GOT3 (cell line): ENCODE results near the gene TRPC4AP.
"Not testable (repeated sequence)": the region's sequence is repeated elsewhere in the genome, so short reads cannot be mapped to it uniquely, and the experiment has no call there.

Source experiments
- DNase-seq: peaks from one replicate; lab custom pipeline; 2025; ENCODE audit warnings: mixed read lengths; lab: John Stamatoyannopoulos, UW

TRPC4AP gene

DNA sequence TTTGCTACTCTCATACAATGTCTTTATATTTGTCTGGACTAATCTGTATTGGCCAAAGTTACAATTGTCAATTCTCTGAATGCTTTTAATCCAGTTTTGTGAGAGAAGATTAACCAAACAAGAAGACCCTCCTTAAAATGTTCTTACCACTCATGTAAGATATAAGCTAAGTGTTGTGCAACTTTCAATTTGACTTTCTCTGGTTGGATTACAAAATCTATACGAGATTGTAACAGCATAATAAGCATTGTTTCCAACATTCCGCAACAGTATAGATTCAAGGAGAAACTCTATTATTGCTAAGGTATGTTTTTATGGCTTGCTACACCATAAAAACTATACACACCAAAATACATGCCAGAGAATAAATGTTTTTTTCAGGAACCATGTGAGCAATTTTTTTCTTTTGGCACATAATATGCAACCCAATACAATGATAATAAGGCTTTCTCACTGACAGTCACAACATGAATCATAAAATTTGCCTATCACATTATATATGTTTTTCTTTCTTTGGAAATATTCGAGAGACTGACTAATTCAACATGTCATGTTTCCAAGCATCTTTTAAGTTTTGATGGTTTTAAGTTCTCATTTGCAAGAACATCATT is 12.2 kb upstream of the TRPC4AP start:
- DNase-seq, result no peak

DNA sequence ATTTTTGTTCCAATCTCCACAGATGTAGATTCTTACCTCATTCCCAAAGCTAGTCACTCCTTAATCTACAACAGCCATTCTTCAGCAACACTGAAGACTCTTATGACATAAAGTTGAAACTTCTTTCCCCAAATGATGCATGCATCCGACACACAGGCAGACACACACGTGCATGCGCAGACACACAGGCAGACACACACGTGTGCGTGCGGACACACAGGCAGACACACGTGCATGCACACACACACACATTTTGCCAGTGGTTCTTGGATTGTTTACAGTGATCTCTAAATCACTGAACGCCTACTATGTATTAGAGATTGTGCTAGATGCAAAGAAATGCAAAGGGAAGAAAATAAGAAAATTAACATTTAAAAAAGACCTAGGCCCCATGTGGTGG is 9.0 kb upstream of the TRPC4AP start:
- DNase-seq, result no peak

DNA sequence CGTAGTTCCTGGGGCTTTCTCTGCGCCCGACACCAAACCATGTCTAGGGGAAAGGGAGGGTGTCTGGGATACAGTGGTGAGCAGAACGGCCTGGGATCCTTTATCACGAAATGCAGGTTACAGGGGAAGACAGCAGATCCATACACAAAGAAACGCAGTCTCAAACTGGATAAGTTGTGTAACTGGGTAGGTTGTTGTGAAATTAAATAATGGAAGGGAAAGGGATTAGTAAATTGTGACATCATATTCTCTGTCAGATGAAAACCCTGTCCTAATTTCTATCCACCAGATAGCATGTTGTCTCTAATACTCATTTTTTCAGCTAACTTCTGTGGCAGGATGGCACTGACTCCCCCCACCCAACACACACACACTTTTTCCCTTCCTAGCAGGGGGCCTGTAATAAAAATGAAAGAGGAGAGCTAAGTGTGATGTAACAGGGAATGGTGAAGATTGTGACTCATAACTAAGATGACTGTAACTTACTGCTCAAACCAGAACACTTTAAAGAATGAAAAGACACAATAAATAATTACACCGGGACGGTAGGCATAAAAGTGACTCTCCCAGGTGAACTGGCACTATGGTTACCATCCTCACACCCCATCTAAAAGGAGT is 769 bp upstream of the TRPC4AP start:
- peak; percentile 27 for DNase-seq

DNA sequence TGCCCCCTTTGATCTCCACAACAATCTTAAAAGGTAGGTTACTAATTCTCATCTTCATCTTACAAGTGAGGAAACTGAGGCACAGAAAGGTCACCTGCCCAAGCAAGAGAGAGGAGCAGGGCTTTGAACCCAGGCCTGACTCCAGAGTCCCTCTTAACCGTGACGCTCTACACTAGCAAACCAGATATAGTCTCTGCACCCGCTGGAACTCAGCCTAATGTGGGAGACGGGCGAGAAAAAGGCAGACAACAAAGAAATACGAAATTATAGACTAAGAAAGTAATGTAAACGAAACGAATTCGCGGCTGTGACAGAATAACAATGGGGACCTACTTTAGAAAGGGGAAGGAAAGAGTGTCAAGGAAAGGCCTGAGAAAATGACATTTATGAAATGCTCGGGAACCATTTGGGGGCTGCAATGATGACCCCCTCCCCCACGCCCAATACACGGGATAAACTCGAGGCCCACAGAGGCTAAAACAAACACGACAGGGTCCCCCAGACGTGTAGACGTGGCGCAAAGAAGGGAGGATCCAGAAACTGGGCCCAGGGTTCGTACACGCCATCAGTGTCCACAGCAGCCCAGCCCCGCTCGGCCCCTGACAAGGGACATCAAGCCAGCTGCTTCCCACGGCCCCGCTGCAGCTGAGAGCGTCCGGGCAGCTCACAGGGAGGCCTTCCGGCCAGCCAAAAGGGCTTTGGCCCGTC is 637 bp downstream of the TRPC4AP start:
- DNase-seq, result no peak

DNA sequence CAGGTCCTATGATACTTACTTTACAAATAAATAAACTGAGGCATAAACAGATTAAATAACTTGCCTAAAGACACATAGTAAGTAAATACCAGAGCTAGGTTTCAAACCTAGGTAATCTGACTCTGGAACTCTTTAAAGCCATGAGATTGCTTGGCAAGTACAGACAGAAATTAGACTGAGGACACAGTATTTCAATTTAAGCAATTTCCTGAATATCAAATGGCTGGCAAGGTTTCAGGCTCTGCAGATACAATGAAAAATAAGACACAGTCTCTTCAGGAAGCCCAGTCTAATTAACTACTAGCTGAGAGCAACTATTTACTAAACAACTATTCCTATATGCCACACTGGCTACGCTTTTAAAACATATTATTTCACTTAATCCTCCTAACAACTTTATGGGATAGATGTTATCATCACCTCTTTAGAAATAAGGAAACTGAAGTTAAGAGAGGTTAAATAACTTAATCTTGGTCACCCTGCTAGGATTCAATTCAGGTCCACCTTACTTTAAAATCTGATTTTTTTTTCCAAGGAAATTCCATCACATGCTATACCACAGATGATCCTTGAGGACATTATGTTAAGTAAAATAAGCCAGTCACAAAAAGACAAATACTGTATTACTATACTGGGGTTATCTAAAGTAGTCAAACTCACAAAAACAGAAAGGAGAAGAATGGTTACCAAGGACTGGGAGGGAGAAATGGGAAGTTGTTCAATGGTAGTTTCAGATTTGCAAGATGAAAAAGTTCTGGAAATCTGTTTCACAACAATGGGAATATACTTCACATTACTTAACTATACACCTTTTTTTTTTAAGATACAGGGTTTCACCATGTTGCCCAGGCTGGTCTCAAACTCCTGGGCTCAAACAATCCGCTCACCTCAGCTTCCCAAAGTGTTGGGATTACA is 4.1 kb downstream of the TRPC4AP start:
- DNase-seq, result no peak

DNA sequence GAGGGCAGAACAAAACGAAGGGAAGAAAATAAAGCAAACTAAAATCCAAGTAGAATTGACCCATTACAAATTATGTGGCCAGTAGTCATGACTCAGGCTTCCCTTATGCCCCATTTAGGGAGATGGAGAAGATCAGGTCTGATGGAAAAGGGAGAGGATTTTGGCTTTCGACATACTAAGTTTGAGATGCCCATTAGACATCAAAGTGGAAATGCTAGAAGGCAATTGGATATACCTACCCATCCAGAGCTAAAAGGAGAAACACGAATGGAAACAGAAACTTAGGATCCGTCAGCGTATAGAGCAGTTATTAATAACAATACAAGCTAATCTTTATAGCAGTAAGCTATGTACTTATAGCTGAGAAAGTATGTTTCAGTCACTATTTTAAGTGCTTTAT is 4.8 kb downstream of the TRPC4AP start:
- DNase-seq, result no peak

DNA sequence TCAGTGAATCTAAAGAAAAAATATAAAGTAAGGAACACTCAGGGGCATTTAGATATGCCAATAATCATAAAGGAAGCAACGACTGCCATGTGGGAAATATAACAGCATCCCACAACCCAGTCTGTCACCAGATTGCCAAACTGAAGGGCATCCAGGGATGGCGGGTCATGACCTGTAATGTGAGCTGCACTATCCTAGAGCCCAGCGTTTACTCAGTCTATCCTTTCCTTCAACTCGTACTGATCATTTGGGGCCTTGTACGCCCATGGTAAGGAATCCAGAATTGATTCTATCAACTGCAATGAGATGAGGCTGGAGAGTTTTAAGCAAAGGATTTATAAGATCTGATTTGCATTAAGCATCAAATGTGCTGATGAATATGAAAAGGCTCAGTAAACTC is 5.3 kb downstream of the TRPC4AP start:
- no peak for DNase-seq

DNA sequence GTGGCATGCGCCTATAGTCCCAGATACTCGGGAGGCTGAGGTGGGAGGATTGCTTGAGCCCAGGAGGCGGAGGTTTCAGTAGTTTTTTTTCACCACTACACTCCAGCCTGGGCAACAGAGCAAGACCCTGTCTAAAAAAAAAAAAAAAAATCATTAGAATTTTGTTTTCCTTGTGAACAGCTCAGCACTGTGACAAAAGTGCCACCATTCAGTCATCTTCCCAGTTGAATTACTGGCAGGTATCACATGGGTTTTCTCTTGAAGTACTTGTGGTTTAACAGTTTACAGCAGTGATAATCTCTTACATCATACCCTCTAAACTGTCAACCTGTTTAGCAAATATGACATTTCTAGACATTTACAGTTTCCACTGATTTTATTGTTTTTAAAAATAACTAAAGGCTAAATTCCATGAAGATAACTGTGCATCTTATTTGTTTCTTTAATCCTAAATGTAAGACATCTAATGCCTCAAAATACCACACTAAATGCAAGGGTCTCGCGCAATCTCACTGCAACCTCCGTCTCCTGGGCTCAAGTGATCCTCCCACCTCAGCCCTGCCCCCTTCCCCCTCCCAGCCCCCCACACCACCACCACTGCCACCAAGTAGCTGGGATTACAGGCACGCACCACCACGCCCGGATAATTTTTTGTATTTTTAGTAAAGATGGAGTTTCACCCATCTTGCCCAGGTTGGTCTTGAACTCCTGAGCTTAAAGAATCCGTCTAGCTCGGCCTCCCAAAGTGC is 7.0 kb downstream of the TRPC4AP start:
- no peak for DNase-seq

DNA sequence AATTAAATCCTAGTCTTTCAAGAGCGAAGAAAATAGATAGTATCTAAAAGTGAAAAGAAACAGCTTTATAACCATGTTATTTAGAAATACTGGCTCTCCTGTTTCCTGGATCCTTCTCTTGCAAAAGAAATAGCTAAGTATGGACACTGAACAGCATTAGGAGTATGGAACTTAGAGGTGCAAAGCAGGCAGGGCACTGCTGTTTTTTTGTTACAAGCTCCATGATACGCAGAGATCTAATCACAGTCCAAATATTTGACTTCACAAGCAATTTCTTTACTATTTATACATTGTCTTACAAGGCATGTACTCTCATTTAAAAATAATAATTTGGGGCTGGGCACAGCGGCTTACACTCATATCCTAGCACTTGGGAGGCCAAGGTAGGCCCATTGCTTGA is 7.6 kb downstream of the TRPC4AP start:
- DNase-seq, result no peak

DNA sequence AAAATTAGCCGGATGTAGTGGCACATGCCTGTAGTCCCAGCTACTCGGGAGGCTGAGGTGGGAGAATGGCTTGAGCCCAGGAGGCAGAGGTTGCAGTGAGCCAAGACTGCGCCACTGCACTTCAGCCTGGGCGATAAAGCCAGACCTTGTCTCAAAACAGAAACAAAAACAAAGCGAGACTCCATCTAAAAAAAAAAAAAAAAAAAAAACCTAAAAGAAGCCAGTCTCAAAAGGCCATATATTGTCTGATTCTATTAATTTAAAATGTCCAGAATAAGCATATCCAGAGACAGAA is 12.3 kb downstream of the TRPC4AP start:
- DNase-seq, result not testable (repeated sequence)

DNA sequence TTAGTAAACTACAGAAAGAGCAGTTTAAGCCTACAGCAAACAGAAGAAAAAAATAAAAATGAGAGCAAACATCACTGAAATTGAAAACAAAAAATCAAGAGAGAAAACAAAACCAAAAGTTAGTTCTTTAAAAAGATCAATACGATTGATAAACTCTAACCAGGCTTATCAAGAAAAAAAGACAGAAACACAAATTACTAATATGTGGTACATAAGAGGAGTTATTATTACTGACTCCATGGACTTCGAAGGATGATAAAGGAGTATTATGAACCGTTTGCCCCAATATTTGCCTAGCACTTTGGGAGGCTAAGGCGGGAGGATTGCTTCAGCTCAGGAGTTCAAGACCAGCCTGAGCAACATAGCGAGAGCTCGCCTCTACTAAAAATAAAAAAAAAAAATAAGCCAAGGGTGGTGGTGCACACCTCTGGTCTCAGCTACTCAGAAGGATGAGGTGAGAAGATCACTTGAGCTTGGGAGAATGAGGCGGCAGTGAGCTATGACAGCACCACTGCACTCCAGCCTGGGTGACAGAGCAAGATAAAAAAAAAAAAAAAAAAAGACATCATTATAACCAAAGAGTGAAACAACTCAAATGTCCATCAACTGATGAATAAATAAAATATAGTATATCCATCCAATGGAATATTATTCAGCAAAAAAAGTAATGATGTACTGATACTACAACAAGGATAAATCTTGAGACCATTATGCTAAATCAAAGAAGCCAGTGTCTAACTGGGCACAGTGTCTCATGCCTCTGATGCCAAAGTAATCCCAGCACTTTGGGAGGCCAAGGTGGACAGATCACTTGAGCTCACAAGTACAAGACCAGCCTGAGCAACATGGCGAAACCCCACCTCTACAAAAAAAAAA is 12.9 kb downstream of the TRPC4AP start:
- DNase-seq, result no peak

DNA sequence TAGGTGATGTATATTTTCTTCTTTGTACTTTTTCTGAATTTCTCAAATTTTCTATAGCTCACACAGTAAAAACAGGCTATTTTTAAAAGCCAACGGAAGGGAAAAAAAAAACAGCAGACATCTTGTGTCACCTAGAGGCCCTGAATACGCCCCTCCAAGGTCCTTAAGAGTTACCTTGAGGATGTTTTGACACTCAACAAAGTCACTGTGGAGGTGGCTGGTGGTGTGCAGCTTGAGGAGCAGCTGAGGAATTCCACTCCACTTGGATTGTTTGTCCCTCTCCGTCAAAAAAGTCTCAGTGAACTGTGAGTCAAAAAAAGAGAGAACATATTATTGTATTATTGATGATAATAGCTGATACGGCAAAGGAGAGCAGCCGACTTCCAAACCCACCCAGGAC is 14.7 kb downstream of the TRPC4AP start:
- DNase-seq, result no peak

DNA sequence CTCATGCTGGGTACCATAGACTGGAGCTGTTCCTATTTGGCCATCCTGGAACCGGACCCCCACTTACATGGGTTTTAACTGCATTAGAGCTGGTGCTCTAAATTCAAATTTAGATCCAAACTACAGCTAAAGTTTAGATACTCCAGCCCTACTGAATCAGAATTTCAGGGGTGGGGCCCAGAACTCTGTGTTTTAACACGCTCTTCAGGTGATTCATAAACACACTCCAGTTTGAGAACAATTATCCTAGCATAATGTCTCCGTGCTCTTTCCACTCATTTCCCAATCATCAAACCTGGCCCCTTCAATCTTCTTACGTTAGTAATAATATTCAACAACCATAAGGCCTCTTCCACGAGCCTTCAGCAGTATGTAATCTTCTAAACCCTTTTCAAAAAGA is 15.3 kb downstream of the TRPC4AP start:
- DNase-seq, result no peak

DNA sequence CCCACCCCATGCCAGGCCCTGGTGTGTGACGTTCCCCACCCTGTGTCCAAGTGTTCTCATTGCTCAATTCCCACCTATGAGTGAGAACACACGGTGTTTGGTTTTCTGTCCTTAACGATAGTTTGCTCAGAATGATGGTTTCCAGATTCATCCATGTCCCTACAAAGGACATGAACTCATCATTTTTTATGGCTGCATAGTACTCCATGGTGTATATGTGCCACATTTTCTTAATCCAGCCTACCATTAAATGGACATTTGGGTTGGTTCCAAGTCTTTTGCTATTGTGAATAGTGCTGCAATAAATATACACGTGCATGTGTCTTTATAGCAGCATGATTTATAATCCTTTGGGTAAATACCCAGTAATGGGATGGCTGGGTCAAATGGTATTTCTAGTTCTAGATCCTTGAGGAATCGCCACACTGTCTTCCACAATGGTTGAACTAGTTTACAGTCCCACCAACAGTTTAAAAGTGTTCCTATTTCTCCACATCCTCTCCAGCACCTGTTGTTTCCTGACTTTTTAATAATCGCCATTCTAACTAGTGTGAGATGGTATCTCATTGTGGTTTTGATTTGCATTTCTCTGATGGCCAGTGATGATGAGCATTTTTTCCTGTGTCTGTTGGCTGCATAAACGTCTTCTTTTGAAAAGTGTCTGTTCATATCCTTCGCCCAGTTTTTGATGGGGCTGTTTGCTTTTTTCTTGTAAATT is 21.0 kb downstream of the TRPC4AP start:
- not testable (repeated sequence) for DNase-seq

DNA sequence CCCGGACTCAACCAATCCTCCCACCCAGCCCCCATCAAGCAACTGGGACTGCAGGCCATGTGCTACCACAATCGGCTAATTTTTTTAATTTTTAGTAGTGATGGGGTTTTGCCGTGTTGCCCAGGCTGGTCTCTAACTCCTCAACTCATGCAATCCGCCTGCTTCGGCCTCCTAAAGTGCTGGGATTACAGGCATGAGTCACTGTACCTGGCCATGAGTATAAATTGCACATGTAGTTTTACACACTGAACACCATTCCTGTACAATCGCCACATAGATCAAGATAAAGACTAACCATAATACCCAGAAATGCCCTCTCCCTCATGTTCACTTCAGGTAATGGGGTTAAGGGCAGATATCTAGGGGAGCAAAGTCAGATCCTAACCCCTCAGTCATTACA is 26.4 kb downstream of the TRPC4AP start:
- no peak for DNase-seq

DNA sequence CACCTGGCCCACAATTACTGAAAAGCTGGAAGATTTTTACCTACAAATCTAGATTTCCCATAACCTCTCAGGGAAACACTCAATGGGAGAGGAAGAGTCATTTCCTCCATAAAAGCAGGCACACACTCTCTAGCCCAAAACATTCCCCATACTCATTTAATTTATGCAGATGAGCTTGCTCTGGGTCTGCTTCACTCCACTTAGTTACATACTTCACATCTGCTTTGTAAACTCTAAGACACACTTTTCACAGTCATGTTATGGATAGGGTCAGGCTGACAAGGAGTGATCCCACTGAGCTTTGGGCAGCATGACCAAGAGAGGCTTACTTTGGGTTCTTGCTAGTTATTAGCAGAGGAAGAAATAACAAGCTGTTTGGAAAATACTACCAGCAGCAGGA is 27.4 kb downstream of the TRPC4AP start:
- DNase-seq, result no peak

DNA sequence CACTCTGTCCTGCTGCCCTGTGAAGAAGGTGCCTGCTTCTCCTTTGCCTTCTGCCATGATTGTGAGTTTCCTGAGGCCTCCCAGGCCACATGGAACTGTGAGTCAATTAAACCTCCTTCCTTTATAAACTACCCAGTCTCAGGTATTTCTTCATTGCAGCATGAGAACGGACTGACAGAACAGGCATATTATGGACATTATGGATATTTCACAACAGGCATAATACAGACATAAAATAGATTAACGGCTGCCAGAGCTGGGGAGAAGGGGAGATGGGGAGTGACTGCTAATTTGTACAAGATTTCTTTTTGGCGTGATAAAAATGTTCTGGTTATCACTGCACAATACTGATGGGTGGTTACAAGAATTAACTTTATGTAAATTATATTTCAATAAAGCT is 29.4 kb downstream of the TRPC4AP start:
- no peak for DNase-seq

DNA sequence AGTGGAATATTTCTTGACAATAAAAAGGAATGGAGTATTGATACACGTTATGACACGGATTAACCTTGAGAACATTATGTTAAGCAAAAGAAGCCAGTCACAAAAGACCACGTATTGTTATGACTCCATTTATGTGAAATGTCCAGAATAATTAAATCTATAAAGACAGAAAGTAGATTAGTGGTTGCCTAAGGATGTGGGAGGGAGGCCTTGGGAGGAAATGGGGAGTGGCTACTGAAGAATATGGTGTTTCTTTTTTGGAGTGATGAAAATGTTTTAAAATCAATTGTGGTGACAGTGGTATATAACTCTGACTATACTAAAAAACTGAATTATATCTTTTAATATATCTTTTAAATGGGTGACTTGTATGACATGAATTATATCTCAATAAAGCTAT is 30.1 kb downstream of the TRPC4AP start:
- no peak for DNase-seq

DNA sequence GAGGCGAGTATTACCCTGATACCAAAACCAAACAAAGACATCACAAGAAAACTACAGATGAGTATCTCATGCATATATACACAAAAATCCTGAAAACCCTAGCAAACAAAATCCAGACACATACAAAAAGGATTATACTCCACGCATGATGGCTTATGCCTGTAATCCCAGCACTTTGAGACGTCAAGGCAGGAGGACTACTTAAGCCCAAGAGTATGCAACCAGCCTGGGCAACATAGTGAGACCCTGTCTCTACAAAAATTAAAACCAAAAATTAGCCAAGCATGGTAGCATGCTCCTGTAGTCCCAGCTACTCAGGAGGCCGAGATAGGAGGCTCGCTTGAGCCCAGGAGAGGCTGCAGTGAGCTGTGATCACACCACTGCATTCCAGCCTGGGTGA is 32.4 kb downstream of the TRPC4AP start:
- DNase-seq, result no peak

DNA sequence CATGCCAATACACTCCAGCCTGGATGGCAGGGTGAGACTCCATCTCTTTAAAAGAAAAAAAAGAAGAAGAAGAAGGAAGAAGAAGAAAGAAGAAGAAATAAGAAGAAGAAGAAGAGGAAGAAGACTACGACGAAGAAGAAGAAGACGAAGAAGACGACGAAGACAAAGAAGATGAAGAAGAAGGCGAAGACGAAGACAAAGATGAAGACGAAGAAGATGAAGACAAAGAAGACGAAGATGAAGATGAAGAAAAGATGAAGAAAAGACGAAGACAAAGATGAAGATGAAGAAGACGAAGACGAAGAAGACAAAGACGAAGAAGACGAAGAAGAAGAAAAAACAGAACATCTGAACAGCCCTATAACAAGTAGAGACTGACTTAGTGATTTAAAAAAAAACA is 33.0 kb downstream of the TRPC4AP start:
- DNase-seq, result no peak
